GM19099 (cell line): Measurements from ENCODE around the gene ELMOD3.
A peak's percentile ranks its signal among the peaks of the same experiment; 100 is the strongest.

Experiments
- POLR2A ChIP-seq: IDR thresholded peaks from 3 replicates; pipeline ENCODE4 v1.6.1; 2011; ENCODE audit warnings: low read depth; ENCODE audit not compliant: insufficient read length; ENCODE audit errors: extremely low read depth

Gene ELMOD3

DNA sequence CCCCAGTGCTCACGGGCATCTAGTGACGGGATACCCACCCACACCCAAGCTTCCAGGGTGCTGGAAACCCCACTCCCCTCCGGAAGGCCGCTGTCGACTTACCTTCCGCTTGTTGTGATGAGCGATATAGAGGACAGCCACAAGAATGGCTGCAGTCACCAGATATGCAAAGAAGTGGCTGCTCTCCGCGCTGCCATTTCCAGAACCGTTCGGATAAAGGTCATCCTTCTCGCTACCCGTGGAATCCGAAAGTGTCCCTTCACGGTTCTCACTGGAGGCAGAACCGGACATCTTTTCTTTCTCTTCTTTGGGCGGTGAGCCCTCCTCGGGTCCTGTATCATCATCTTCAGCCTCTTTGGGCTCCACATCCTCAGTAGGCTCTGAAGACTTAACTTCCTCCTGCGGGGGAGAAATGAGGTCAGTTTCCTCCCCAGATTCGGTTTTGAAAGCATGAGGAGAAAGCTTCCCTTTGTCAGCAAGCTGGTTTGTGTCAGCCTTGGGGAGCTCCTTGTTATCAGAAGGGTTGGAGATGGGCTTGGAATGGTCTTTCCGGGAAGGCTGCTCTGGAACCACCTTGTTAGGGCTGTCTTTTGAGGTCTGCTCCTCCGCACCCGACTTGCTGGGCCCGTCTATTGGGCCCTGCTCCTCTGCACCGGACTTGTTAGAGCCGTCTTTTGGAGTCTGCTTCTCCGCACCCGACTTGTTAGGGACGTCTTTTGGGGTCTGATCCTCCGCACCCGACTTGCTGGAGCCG lies 28.0 kb upstream of the ELMOD3 start:
- TF ChIP-seq POLR2A: no peak

DNA sequence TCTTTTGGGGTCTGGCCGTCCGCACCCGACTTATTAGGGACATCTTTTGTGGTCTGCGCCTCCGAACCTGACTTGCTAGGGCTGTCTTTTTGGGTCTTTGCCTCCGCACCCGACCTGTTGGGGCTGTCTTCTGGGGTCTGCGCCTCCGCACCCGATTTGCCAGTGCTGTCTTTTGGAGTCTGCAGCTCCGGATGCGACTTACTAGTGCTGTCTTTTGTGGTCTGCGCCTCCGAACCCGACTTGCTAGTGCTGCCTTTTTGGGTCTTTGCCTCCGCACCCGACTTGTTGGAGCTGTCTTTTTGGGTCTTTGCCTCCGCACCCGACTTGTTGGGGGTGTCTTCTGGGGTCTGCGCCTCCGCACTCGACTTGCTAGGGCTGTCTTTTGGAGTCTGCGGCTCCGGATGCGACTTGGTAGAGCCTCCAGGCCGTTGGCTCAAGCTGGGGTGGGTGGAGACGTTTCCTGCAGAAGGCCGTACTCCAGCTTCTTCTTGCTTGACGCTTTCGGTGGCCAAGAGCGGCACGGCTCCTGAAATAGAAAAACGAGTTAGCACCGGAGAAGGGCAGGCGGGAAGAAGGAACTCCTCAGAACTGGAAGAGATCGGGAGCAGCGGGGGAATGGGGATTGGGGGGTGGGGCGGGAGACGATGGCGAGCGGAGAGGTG lies 27.3 kb upstream of the ELMOD3 start:
- TF ChIP-seq POLR2A: no peak

DNA sequence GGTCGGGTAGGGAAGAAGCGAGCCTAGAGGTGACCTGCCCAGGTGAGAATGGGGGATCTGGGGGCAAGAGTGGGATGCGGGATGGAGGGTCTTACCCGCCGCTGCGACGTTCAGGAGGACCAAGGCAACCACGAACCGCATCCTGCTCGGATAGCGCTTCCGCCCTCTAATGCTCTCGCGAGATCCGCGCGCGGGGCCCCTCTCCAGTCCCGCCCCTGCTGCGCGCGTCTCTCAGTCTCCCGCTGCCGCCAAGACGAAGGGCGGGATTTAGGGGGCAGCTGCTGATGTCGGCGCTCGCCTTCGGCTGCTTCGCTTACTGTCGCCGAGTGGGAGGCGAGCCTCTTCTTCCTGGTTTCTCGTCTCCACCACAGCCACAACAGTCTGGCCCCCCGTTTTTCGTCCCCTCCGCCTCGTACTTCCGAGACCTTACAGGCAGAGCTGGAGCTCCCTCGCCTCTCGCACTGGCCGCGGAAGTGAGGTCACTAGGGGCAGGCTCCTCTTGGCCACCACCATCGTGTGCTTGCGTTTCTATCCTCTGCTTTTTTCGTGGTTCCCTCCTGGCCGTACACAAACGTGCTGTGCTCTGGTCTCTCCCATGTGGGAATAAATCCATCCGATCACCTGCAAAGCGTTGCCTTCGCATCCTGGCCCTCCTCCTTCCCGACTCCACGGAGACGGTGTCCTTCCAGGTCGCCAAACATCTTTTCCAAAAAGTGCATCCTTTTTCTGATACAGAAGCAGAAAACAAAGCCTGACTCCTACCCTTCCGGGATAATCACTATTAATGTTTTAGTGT lies 26.5 kb upstream of the ELMOD3 start, which contains the start of gene TGOLN2:
Gene TGOLN2, minus strand, starts transcription at position 168 of the 796 bp plus-strand sequence. Its CDS starts 27 bp downstream, at position 141.
- TF ChIP-seq POLR2A: peak; percentile 98

DNA sequence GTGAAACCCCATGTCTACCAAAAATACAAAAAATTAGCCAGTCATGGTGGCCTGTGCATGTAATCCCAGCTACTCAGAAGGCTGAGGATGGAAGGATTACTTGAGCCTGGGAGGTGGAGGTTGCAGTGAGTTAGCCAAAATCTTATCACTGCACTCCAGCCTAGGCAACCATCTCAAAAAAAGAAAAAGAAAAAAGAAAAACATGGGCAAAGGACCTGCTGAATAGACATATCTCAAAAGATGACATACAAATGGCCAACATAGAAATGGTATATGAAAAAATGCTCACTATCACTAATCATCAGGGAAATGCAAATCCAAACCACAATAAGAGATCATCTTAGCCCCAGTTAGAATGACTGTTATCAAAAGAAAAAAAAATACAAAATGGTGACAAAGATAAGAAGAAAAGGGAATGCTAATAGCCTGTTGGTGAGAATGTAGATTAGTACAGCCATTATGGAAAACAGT lies 25.4 kb upstream of the ELMOD3 start:
- no peak for TF ChIP-seq POLR2A

DNA sequence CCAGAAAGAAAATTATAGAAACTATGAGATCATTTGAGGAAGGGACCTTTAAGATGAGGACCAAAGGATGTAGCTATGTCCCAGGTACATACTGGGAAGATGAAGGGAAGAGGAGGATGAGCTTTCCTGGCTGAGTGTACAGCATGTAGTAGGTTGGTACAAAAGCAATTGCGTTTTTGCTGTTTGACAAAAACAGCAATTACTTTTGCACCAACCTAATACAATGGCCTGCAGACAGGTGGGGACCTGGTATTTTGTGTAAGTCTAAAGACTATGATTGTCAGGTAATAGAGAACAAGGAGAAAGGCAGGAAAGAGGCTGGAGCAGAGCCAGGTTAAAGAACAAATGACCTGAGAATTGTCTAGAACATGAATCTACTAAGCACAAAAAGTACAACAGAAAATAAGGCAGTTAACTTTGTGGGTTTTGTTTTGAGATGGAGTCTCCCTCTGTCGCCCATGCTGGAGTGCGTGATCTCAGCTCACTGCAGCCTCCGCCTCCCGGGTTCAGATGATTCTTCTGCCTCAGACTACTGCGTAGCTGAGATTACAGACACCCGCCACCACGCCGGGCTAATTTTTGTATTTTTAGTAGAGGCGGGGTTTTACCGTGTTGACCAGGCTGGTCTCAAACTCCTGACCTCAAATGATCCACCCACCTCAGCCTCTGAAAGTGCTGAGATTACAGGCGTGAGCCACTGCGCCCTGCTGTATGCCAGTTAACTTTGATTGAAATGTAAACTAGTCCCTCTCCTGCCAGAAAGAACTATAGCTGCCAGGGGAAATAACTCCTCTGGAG lies 23.5 kb upstream of the ELMOD3 start:
- no peak for TF ChIP-seq POLR2A

DNA sequence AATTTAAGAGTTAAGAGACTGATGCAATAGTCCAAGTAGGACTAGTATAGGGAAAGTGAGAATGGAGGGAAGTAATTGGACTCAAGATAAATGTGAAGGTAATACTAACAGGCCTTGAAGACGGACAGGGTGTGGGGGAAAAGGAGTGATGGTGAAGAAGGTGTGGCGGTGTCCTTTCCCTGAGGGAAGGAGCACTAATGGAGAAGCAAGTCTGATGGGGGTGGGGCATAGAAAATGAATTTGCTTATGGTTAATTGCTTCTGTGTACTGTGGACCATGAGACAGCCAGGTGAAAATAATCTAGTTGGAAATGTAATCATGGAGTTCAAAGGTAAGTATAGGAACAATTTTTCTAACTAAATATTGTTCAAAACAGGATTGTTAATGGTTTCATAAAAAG lies 19.6 kb upstream of the ELMOD3 start:
- TF ChIP-seq POLR2A: no peak

DNA sequence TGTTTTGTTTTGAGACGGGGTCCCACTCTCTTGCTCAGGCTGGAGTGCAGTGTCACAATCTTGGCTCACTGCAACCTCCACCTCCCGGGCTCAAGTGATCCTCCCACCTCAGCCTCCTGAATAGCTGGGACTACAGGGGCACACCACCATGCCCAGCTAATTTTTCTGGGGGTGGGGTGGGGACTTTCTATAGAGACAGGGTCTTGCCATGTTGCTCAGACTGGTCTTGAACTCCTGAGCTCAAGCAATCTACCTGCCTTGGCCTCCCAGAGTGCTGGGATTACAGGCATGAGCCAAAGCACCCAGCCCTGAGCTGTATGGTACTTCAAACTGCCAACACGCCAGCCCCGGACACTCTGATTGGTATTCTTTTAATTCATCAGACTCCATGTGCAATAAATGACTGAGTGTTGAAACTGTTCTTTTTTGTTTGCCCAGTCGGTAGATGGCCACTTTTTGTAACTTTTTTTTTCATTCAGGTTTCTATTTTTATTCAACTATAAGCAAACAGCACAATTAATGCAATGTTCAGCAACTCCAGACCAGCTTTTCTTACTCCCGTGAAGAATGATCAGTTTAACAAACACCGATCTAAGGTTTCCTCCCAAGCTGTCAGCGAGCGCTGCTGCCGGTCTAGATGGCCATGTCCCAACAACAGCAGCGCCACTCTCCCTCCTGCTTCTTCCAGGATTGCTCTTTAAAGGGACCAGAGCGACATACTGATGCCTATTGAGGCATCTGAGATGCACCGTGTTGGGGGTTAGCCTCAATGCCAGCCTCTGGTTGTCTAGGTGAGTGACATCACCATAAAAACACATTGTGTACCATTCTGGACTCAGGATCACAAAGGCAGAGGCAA lies 14.3 kb upstream of the ELMOD3 start:
- no peak for TF ChIP-seq POLR2A

DNA sequence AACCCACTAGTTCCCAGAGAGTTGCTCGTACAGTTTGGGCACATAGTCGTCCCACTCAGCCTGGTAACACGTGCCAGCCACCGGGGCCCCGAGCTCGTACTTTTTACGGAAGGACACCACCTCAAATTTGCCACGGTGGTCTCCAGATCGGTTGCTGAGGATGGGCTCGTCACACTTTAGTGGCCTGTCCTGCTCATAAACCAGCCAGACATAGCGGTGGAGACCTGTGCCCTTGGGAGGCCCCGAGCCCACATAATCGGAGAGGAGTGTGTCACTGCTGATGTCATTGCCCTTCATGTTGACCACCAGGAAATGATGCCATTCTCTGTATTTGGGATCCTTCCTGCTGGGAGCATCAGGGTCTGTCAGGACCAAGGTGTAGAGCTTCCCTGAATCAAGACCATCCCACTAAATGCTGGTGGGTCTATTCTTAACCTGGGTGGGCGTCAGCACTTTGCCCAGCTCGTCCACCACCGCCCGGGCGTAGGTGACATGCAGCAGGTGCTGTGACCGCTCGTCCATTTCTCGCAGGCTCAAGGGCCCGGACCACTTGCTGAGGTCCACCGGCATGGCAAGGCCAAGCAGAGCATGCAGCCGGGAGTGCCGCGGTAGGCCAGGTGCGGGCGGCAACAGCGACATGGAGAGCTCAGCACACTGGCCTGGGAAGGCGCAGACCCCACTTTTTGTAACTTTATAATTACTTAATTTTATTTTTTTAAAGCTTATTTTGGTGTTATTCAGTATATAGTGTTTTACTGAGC lies 13.1 kb upstream of the ELMOD3 start:
- no peak for TF ChIP-seq POLR2A

DNA sequence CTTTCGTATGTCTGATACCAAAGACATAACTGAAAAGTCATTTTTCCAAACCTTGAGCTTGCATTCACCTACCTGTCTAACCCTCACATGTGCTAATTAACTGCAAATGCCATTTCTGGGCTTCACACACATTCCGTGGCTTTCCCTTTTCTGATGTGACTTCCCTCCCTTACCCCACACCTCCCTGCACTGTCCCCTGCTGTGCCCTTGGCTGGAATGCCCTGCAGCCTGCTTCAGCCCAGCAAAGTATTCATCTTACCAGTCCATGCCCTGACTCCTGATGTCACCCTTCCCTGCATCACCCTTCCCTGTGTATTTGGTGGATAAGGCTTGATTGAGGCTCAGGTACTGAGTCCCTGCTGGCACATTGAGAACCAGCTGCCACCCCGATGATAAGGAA lies 12.4 kb upstream of the ELMOD3 start:
- TF ChIP-seq POLR2A: no peak

DNA sequence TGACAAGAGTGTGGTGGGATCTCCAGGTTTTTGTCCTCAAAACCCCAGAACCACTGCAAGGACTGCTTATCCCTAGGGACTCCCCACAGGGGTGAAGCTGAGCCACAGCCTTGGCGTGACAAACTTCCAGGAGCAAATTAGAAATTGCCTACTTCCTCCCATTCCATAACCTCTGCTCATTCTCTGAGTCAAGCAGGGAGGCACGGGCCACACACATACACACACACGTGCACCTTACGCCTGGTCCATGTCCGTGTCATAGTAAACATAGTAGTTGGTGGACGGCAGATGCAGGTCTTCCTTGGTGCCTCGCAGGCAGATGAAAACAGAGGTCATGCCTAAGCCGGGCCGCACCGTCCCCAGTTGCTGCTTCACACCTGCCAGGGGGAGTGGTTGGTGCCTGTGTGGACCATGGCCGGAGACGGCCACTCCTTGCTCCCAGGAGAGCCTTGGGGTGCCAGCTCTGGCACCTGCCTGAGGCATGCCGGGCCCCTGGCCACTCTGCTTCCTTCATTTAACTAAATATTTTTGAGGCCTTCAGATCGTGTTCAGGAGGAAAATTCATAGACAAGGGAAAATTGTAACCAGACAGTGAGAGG lies 10.1 kb upstream of the ELMOD3 start:
- TF ChIP-seq POLR2A: no peak

DNA sequence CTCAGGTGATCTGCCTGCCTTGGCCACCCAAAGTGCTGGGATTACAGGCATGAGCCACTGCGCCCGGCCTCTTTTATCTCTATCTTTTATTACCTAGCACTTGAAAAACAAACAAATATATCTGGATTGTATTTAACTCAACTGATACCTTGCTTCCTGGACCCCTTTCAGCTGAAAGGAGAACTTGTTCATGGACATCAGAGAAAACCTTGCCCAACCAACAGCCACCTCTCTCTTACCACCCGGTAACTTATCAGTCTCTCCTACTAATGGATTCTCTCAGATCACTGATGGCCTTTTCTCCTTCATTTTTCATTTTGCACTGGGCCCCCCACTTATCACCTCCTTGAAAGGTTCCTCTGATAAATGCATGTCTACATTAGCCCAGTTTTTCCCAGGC lies 7.0 kb upstream of the ELMOD3 start:
- no peak for TF ChIP-seq POLR2A

DNA sequence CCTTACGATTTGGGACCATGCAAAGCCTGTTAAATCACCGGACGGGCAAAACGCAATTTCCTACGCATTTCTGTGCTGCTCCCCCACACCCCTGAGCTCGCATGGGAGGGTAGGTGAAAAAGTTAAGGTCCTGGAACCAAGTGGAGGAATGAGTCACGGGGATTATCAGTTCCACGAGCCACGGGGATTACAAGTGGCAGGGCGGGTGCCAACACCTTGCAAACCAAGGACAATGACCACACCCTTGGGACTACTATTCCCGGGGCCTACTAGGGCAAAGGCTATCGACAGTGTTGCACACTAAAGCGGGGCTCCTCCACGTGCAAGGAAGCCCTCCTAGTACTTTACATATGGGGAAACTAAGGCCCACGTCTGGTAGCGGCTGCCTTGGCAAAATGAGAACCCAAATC lies 688 bp upstream of the ELMOD3 start:
- TF ChIP-seq POLR2A: no peak

DNA sequence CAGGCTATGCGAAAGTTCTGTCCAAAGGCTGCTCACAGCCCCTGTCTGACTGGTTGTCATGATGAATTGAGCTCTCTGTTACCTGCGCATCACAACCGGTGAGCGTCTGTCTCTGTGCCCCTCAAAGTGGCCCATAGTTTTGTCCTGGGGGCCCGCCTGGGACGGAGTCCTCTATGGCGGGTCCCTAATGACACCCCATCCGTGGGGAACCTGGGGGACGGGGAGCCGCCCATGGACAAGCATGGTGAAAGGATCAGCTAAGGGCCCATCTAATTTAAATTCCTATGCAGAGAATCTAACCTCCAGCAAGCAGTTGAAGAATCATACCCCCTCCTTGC lies 473 bp downstream of the ELMOD3 start:
- no peak for TF ChIP-seq POLR2A

DNA sequence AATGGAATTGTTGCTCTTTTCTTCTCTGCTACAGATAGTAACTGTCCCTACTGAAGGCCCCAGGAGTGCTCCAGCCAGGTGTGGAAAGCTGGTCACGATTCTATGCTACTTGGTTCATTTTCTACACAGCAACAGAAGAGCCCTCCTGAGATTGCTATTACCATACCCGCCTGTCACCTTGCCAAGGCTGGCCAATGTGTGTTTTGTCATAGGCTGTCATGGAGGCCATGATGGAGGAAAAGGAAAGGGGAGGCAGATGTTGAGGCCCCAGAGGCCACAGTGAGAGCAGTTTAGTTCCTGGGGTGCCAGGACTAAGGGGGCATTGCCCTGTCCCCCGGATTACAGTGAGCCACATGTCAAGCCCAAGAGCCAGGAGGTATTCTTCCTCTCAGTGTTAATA lies 952 bp downstream of the ELMOD3 start:
- TF ChIP-seq POLR2A: no peak
